ENCODE data around the gene GPR150.

GPR150 gene

DNA sequence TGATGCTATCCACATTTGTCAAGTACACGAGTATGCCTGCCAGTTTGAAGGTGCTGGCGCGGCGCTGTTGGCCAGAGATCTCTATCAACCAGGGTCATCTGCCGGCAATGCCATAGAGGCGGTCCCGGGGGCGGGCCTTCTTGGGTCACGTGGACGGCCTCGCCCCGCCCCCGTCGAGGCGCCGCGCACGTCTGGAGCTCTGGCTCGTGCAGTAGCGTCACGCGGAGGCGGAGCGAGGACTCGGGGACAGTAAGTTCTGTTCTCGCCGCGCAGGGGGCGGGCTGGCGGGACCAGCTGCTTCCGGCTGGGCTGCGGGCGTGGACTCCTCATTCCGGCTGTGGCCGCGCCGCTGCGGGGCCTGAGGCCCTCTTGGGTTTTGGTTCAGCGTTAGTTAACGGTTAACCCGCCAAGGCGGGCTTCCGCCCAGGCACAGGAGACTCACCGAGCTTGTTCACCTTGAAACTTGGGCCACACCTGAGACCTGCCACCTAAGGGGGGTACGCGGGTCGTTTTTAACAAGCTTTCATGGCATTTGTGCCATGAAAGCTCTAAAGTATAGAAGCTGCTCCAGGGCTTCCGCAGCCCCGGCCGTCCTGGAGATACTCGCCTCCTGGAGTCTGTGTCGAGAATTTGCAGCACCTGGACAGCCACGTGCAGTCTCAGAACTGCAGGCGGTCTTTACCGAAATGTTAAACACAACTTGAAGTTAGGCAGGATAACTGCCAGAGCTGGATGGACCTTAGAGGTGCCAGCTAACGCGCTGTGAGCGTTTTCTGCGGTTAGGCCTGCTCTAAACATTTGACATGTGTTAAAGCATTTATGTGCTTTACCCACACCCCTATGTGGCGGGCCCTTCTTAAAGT lies 26.9 kb downstream of the GPR150 start, which contains the start of gene RFESD (continued):
- no peak for TF ChIP-seq PRDM2 (tag by site-specific recombination; IDR thresholded peaks at IDR 0.05; ENCODE audit: borderline replicate concordance)
- no peak for TF ChIP-seq ZNF266 (tag by site-specific recombination; IDR thresholded peaks at IDR 0.05; ENCODE audit: low read depth)
- no peak for TF ChIP-seq ZNF571 (tag by site-specific recombination; IDR thresholded peaks at IDR 0.05)
- TF ChIP-seq YY1 (tag by site-specific recombination; IDR thresholded peaks at IDR 0.05): no peak
- TF ChIP-seq GFI1B (tag by site-specific recombination; IDR thresholded peaks at IDR 0.05): no peak
- TF ChIP-seq ZNF658 (tag by site-specific recombination; IDR thresholded peaks at IDR 0.05): no peak
- TF ChIP-seq ATF2 (tag by site-specific recombination; IDR thresholded peaks at IDR 0.05; ENCODE audit: low read depth): no peak
- no peak for TF ChIP-seq IKZF3 (tag by site-specific recombination; IDR thresholded peaks at IDR 0.05)
- TF ChIP-seq ZNF211 (tag by site-specific recombination; IDR thresholded peaks at IDR 0.05; ENCODE audit: low read depth): no peak
- no peak for TF ChIP-seq HOXC10 (CRISPR knock-in tag; IDR thresholded peaks at IDR 0.05)
- TF ChIP-seq KLF7 (tag by site-specific recombination; IDR thresholded peaks at IDR 0.05; ENCODE audit: borderline replicate concordance): peak; percentile 44; the same call in 1 of the 2 replicates
- TF ChIP-seq ZNF292 (tag by site-specific recombination; IDR thresholded peaks at IDR 0.05; ENCODE audit: borderline replicate concordance, low read depth): no peak
- peak; percentile 69 for TF ChIP-seq ZBTB17 (tag by site-specific recombination; IDR thresholded peaks at IDR 0.05)
- TF ChIP-seq ZBTB20 (tag by site-specific recombination; IDR thresholded peaks at IDR 0.05): peak; percentile 79
- TF ChIP-seq ZNF223 (tag by site-specific recombination; IDR thresholded peaks at IDR 0.05): no peak
- peak; percentile 60 for TF ChIP-seq PRDM10 (tag by site-specific recombination; IDR thresholded peaks at IDR 0.05)
- TF ChIP-seq, protein P1, sequence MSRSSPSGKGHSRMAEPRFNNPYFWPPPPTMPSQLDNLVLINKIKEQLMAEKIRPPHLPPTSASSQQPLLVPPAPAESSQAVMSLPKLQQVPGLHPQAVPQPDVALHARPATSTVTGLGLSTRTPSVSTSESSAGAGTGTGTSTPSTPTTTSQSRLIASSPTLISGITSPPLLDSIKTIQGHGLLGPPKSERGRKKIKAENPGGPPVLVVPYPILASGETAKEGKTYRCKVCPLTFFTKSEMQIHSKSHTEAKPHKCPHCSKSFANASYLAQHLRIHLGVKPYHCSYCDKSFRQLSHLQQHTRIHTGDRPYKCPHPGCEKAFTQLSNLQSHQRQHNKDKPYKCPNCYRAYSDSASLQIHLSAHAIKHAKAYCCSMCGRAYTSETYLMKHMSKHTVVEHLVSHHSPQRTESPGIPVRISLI (tag by site-specific recombination; IDR thresholded peaks at IDR 0.05): no peak
- TF ChIP-seq ZFP3 (tag by site-specific recombination; IDR thresholded peaks at IDR 0.05; ENCODE audit: low read depth): no peak
- TF ChIP-seq, protein P2, sequence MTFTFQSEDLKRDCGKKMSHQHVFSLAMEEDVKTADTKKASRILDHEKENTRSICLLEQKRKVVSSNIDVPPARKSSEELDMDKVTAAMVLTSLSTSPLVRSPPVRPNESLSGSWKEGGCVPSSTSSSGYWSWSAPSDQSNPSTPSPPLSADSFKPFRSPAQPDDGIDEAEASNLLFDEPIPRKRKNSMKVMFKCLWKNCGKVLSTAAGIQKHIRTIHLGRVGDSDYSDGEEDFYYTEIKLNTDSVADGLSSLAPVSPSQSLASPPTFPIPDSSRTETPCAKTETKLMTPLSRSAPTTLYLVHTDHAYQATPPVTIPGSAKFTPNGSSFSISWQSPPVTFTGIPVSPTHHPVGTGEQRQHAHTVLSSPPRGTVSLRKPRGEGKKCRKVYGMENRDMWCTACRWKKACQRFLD (tag by site-specific recombination; IDR thresholded peaks at IDR 0.05): no peak
- TF ChIP-seq HOXD13 (CRISPR knock-in tag; IDR thresholded peaks at IDR 0.05; ENCODE audit: borderline replicate concordance): no peak
- TF ChIP-seq KLF1 (tag by site-specific recombination; IDR thresholded peaks at IDR 0.05): peak; percentile 69
- TF ChIP-seq ZNF132 (tag by site-specific recombination; IDR thresholded peaks at IDR 0.05; ENCODE audit: borderline replicate concordance): no peak
- no peak for TF ChIP-seq ZNF776 (tag by site-specific recombination; IDR thresholded peaks at IDR 0.05; ENCODE audit: borderline replicate concordance)
- peak; percentile 70 for TF ChIP-seq ZNF501 (tag by site-specific recombination; IDR thresholded peaks at IDR 0.05)
- no peak for TF ChIP-seq YY2 (tag by site-specific recombination; IDR thresholded peaks at IDR 0.05)
- peak; percentile 39; the same call in 1 of the 2 replicates for TF ChIP-seq ZNF324 (tag by site-specific recombination; IDR thresholded peaks at IDR 0.05)

All from HEK293 (cell line).